GM21786 (cell line): ENCODE data around the gene RDX.

Experiments used
- ATAC-seq: cut with Tn5 transposase; IDR thresholded peaks from one replicate; pipeline ENCODE4 v1.9.1; 2021; ENCODE audit not compliant: unreplicated experiment

Gene RDX

DNA sequence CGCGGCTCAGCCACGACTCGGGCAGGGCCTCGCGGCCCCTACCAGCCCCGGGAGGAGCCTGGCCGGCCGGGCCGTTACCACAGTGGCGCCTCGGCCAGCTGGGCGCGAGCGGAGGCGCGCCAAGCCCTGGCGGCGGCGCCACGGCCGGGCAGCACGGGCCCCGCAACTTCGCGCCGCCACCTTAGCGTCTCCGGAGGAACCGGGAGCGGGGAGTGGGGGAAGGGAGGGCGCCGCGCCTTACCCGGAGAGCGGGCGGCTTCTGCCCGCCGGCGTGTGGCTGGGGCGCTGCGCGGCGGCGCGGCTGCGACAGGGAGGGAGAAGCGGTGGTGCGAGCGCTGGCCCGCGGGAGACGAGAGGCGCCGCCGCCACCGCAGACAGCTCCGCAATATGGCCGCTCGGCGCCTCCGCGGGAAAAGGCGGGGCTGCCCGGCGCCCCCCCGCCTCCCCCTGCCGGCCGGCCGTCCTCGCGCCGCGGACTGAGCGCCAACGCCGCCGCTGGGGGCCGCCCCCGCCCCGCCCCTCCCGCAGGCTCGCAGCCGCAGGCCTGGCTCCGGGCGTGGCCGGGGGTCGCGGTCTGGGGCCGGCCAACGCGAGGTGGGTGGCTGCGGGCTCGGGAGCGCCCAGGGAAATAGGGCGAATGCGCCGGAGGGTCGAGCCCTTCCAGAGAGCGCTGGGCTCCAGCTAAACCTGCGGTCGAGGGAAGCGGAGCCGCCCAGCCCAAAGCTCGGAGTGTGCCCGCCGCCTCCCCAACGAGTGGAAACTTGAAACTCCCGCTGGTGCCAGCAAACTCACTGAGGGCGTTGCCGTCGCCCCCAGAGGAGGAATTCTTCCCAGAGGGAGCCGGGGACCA lies at the start of gene RDX:
Gene RDX, minus strand, starts transcription at position 389 of the 850 bp plus-strand sequence. CDS start 16,922 bp downstream, outside the sequence.
- peak; percentile 70 for ATAC-seq

- ATAC-seq, result peak; percentile 35
Measured at GRCh38 chr11:110345743-110346142, 49.3 kb upstream of the RDX start.

DNA sequence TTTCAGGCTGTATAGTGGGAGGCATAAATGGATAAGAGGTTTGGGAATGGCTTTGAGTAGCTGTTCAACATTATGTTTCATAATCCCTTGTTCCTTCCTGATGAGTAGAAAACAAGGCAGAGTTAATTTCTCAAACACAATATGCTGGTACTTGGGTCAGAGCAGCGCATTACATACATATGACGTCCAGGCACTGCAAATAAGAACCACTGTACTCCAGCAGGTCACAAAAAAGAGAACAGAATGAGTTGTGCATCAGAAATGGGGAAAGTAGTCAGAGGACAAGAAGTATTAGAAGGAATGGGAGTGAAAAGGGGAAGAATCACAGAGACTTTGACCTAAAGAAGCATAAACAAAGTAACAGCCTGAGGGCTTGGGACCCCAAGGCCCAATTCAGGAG lies 44.0 kb upstream of the RDX start:
- no peak for ATAC-seq

- ATAC-seq, result peak; percentile 61
Measured at GRCh38 chr11:110339456-110340250, 43.2 kb upstream of the RDX start.

- ATAC-seq, result peak; percentile 51
Measured at GRCh38 chr11:110338684-110339083, 42.3 kb upstream of the RDX start.

DNA sequence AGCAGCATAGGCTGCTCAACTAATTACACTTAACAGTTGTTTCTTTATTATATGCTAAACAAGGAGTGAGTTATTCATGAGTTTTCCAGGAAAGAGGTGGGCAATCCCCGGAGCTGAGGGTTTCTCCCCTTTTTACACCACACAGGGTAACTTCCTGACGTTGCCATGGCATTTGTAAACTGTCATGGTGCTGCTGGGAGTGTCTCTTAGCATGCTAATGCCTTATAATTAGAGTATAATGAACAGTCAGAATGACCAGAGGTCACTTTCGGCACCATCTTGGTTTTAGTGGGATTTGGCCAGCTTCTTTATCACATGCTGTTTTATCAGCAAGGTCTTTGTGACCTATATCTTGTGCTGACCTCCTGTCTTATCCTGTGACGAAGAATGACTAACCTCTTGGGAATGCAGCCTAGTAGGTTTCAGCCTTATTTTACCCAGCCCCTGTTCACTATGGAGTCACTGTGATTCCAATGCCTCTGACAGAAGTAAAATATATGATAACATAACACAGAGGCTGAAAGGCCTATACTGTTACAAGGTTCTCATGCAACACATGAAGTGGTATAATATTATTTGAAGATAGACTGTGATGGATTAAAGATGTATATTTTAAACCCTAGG lies 41.3 kb upstream of the RDX start:
- ATAC-seq, result no peak

- ATAC-seq, result no peak
Measured at GRCh38 chr11:110336054-110336453, 39.6 kb upstream of the RDX start.

GRCh38 chr11:110335358-110335757 lies 38.9 kb upstream of the RDX start:
- no peak for ATAC-seq

DNA sequence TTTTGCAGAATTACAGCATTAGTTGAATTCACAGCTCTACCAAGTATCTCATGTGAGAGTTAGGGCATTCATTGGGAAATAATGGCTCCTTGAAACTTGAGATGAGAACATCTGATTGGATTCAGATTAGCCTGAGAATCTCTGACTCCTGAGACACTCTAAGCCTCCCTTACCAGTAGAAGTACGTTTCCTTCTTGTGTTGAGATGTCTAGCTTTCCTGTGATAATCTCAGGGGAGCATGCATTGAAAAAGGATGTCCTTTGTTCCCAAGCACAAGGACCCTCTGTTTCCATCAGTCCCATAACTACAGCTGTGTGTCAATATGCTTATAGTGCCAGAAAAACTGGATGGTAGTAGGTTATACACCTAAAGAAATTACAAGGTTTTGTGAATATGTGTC lies 35.2 kb upstream of the RDX start:
- ATAC-seq, result no peak

DNA sequence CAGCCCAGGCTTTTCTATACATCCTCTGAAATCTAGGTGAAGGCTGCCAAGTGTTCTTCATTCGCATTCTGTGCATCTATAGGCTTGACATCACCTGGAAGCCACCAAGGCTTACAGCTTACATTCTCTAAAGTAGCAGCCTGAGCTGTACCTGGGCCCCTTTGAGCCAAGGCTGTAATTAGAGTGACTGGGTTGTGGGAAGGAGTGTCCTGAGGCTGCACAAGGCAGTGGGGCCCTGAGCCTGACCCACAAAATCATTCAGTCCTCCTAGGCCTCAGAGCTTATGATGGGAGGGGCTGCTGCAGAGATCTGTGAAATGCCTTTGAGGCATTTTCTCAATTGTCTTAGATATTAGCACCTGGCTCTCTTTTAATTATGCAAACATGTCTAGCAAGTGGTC lies 33.0 kb upstream of the RDX start:
- no peak for ATAC-seq

GRCh38 chr11:110327508-110327907 lies 31.1 kb upstream of the RDX start:
- ATAC-seq, result peak; percentile 36

- no peak for ATAC-seq
Measured at GRCh38 chr11:110323786-110324185, 27.4 kb upstream of the RDX start.

DNA sequence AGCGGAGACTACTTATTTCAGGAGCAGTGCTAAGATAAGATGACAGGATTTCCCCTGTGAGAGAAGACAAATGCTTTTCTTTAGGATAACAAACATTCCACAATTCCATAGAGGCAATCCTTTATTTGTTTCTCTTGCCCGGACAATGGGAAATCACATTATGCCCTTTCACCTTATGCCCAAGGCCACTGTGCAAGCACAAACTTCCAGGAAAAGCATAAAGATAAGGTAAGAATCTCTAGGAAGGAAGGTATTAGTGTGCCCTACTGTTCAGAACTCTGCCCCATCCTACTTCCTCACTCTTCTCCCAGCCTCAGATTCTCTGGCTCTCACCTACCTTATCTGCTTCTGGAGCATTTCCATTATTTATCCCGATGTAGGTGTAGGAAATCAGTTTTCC lies 23.1 kb upstream of the RDX start:
- no peak for ATAC-seq

GRCh38 chr11:110318638-110319404 lies 22.4 kb upstream of the RDX start:
- ATAC-seq, result no peak

DNA sequence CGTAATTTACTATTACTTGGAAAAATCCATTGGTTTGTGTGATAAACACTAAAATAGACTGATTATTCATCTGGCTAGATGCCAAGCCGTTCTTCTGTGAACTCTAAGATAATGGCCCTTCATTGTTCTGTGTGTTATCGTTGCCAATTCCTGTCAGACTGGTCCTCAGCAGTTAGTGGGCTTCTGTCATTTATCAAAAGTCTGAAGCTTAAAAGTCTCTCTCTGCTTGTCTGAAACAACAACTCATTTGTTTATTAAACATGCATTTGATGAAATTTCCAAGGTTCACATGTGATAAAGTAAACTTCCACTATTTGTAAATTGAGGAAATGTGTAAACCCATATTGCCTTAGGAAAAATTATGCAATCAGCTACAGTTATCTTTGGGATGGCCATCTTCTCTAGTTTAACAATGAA lies 21.1 kb upstream of the RDX start:
- ATAC-seq, result no peak

GRCh38 chr11:110314366-110315095 lies 18.1 kb upstream of the RDX start:
- no peak for ATAC-seq

GRCh38 chr11:110312670-110313069 lies 16.3 kb upstream of the RDX start:
- ATAC-seq, result no peak

DNA sequence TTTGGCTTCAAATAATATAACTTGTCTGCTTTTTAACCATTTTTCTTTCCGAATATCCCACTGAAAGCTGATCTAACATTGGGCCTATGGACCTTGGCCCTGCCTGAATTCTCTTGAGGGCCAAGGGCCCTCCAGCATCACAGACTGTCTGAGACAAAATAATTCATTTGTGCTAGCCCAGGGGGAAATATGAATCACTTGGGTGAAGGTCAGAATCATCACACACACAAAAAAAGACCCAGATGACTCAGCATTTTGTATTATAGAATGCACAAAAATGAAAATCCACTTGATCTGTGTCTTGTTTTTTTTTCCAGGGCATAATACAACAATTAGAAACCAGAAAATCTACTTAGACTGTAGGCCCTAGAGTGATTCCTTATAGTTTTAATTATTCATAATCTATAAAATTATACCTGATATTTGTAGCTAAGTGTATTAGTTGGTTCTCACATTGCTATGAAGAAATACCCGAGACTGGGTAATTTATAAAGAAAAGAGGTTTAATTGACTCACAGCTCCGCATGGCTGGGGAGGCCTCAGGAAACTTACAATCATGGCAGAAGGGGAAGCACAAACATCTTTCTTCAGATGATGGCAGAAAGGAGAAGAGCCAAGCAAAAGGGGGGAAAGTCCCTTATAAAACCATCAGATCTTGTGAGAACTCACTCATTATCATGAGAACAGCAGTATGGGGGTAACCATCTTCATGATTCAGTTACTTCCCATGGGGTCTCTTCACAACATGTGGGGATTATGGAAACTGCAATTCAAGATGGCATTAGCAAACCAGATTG lies 15.6 kb upstream of the RDX start:
- no peak for ATAC-seq

DNA sequence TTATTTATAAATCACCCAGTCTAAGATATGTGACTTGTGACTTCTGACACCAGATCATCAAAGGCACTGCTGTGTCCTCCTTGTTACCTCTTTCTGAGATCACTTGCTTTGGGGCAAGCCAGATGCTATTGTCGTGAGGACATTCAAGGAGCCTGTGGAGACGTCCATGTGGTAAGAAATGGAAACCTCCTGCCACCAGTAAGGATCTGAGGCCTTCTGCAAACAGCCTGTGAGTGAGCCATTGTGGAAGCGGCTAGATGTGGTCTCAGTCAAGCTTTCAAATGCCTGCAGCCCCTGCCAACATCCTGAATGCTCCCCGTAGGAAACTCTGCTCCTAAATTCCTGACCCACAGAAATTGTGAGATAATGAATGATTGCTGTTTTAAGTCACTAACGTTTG lies 11.7 kb upstream of the RDX start:
- ATAC-seq, result no peak
